ENCODE measurements around the gene FOXO1. TPM values are rescaled to one million over a fixed set of nuclear protein-coding genes. Genes with fewer than 3 reads are reported as not detected.

FOXO1 gene
- total RNA-seq, 2 experiments from 2014 or later: 34.2 to 34.5 TPM

DNA sequence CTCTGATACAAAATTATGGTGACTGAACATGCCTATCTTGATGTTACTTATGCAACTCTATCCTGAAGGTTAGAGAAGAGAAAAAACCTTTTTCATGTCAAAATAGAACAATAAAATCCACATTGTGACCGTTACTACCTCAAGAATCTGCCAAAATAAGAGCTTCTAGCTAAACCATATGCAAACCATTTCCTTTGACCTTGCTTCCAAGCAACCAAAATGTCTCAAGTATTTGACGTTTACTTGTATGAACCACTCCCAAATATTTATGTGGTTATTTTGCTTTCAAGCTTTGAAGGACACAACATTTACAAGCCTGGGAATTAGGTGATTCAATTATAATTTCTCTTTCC lies 13.9 kb downstream of the FOXO1 start:
- Mint-ChIP-seq H3K27me3 (no peaks in the 10 kb centered on the region), H3K9me3 (no peaks in the 10 kb centered on the region), H3K27ac (peak overlapping the region; percentile 89), H3K4me1 (ENCODE audit: low read depth) (peaks cover 90% of the 10 kb centered on the region), H3K36me3 (peaks cover 6% of the 10 kb centered on the region), H3K4me3 (peak overlapping the region; percentile 70)
- DNase-seq: no peak
- ChIA-PET POLR2A (interaction anchor here (0.5 to 3.1 kb wide), 4 partner anchors 12 to 715 kb away, joined by 3 to 39 read pairs (median 5); partner anchors contain the start of genes FOXO1 and WBP4), CTCF (interaction anchor here (0.6 to 1.3 kb wide), 5 partner anchors 13 to 710 kb away, joined by 3 to 4 read pairs (median 3); no protein-coding TSS in a partner anchor)
- intact Hi-C loops (cut with micrococcal nuclease): loop anchor here (2.0 kb wide), 3 partner anchors 32 to 56 kb away; no protein-coding TSS in a partner anchor

GRCh38 chr13:40651866-40652587 lies 14.4 kb downstream of the FOXO1 start:
- CTCF ChIA-PET: interaction anchor here (0.6 kb wide), 1 partner anchor 709 kb away, joined by 3 read pairs; no protein-coding TSS in a partner anchor
- peak overlapping the region; percentile 89 for H3K27ac Mint-ChIP-seq
- H3K9me3 Mint-ChIP-seq: no peaks in the 10 kb centered on the region
- no peaks in the 10 kb centered on the region for H3K27me3 Mint-ChIP-seq
- peaks cover 92% of the 10 kb centered on the region for H3K4me1 Mint-ChIP-seq (ENCODE audit: low read depth)
- DNase-seq: no peak
- H3K36me3 Mint-ChIP-seq: peaks cover 3% of the 10 kb centered on the region
- intact Hi-C loops (cut with micrococcal nuclease): loop anchor here (2.0 kb wide), 3 partner anchors 31 to 55 kb away; no protein-coding TSS in a partner anchor
- peak overlapping the region; percentile 70 for H3K4me3 Mint-ChIP-seq
- POLR2A ChIA-PET: interaction anchor here (0.5 to 3.1 kb wide), 4 partner anchors 12 to 715 kb away, joined by 3 to 39 read pairs (median 5); partner anchors contain the start of genes FOXO1 and WBP4

GRCh38 chr13:40648841-40649240 lies 17.6 kb downstream of the FOXO1 start:
- H3K4me1 Mint-ChIP-seq (ENCODE audit: low read depth): peaks cover 98% of the 10 kb centered on the region
- peak overlapping the region; percentile 60 for H3K27ac Mint-ChIP-seq
- intact Hi-C loops (cut with micrococcal nuclease): no loop called here
- POLR2A ChIA-PET: interaction anchor here (0.7 kb wide), 1 partner anchor 31 kb away, joined by 3 read pairs; no protein-coding TSS in a partner anchor
- H3K36me3 Mint-ChIP-seq: peaks cover 7% of the 10 kb centered on the region
- CTCF ChIA-PET: no interaction called here
- DNase-seq: no peak
- no peak overlapping the region for H3K4me3 Mint-ChIP-seq
- H3K27me3 Mint-ChIP-seq: no peaks in the 10 kb centered on the region
- H3K9me3 Mint-ChIP-seq: no peaks in the 10 kb centered on the region

GRCh38 chr13:40648040-40648439 lies 18.4 kb downstream of the FOXO1 start:
- no peak overlapping the region for H3K4me3 Mint-ChIP-seq
- DNase-seq: no peak
- CTCF ChIA-PET: interaction anchor here (1.2 kb wide), 1 partner anchor 8 kb away, joined by 4 read pairs; no protein-coding TSS in a partner anchor
- intact Hi-C loops (cut with micrococcal nuclease): no loop called here
- POLR2A ChIA-PET: interaction anchor here (0.7 to 2.0 kb wide), 3 partner anchors 15 to 35 kb away, joined by 3 to 9 read pairs (median 4); no protein-coding TSS in a partner anchor
- H3K36me3 Mint-ChIP-seq: peaks cover 7% of the 10 kb centered on the region
- H3K9me3 Mint-ChIP-seq: no peaks in the 10 kb centered on the region
- H3K4me1 Mint-ChIP-seq (ENCODE audit: low read depth): peaks cover 97% of the 10 kb centered on the region
- H3K27ac Mint-ChIP-seq: no peak overlapping the region
- H3K27me3 Mint-ChIP-seq: no peaks in the 10 kb centered on the region

DNA sequence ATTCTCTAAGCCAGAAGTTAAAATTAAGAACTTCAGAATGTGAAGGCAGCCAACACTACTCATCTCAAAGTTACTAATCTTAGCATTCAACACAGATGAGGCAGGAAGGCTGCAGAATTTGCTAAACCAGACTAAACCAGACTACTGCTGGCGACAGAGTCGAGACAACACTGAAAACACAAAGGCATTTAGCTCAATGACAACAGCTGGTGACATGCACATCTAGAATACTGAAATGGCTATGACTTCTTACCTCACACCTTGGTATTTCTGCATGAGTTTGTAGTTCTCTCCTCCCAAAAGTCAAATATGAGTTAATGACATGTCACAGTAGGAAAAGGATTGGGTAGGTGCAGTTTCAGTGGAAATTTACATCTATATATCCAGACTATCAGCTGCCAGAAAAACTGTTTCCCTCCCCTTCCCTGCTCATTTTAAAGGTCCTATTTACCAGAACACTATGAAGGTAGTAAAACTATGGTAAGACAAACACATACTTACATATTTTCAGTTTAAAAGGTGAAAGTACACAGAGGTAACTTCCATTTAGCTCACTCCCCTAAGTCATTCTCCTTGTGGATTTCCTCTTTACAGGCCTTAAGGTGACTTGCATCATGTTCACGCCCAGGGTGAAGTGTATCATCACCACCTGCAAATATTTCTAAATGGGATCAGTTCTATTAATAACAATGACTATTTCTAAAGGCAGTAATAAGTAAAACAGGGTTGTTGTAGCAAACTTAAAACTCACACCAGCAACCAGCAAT lies 21.4 kb downstream of the FOXO1 start:
- CTCF ChIA-PET: interaction anchor here (0.6 to 0.8 kb wide), 2 partner anchors 38 to 560 kb away, joined by 3 read pairs; no protein-coding TSS in a partner anchor
- intact Hi-C loops (cut with micrococcal nuclease): loop anchor here (1.0 to 2.0 kb wide), 3 partner anchors 8 to 20 kb away; no protein-coding TSS in a partner anchor
- Mint-ChIP-seq H3K9me3 (no peaks in the 10 kb centered on the region), H3K36me3 (peaks cover 9% of the 10 kb centered on the region), H3K4me1 (ENCODE audit: low read depth) (peaks cover 96% of the 10 kb centered on the region), H3K4me3 (no peak overlapping the region), H3K27ac (peak overlapping the region; percentile 87), H3K27me3 (no peaks in the 10 kb centered on the region)
- DNase-seq: peak; percentile 60
- POLR2A ChIA-PET: interaction anchor here (0.6 to 1.2 kb wide), 7 partner anchors 8 to 690 kb away, joined by 3 to 7 read pairs (median 3); no protein-coding TSS in a partner anchor

DNA sequence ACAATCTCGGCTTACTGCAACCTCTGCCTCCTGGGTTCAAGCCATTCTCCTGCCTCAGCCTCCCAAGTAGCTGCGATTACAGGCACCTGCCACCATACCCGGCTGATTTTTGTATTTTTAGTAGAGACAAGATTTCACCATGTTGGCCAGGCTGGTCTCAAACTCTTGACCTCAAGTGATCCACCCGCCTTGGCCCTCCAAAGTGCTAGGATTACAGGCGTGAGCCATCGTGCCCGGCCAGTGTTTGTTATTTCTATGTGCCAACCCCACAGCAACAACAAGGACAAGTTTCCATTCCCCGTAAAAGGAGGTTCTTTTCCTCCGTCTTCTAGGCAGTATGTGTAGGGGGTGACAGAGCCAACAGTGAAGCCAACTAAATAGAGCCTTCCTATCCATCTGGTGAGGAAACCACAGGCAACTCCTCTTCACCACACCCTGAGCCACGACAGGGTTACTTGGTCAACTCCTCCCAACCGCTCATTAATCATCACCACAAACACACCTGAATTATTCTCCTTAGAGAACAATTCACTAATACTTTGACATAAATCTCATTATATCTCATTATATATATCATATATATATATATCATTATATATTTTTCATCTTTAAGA lies 25.5 kb downstream of the FOXO1 start:
- H3K4me3 Mint-ChIP-seq: no peak overlapping the region

DNA sequence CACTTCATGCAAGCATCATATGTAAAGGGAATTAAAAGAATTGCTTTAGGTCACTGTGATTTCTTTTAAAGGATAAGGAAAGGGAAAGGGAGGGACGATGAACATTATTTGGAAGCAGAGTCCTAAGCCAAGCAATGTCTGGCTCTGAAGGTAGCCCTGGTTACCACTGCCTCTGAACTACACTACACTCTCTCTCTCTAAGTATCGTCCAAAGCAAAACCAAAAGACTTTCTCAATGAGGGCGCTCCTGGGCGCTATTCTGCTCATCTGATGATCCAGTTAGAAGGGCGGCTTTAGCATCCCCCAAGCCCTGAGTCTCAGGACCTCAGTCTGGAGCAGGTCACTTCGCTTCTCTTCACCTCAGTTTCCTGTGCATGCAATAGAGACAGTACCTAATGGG lies 26.2 kb downstream of the FOXO1 start:
- Mint-ChIP-seq H3K27me3 (no peaks in the 10 kb centered on the region), H3K36me3 (peaks cover 11% of the 10 kb centered on the region), H3K4me3 (no peak overlapping the region), H3K9me3 (no peaks in the 10 kb centered on the region), H3K27ac (peak overlapping the region; percentile 11), H3K4me1 (ENCODE audit: low read depth) (peaks cover 88% of the 10 kb centered on the region)
- intact Hi-C loops (cut with micrococcal nuclease): no loop called here
- DNase-seq: no peak
- ChIA-PET CTCF (interaction anchor here (1.2 kb wide), 1 partner anchor 24 kb away, joined by 3 read pairs; no protein-coding TSS in a partner anchor), POLR2A (interaction anchor here (1.0 kb wide), 1 partner anchor 23 kb away, joined by 3 read pairs; no protein-coding TSS in a partner anchor)

More for the DNA sequence above, 25.5 kb downstream of the FOXO1 start:
- peak overlapping the region; percentile 70 for H3K27ac Mint-ChIP-seq
- ChIA-PET POLR2A (interaction anchor here (1.0 kb wide), 1 partner anchor 22 kb away, joined by 3 read pairs; no protein-coding TSS in a partner anchor), CTCF (no interaction called here)
- H3K9me3 Mint-ChIP-seq: no peaks in the 10 kb centered on the region
- H3K4me1 Mint-ChIP-seq (ENCODE audit: low read depth): peaks cover 88% of the 10 kb centered on the region
- no peaks in the 10 kb centered on the region for H3K27me3 Mint-ChIP-seq
- peak; percentile 63 for DNase-seq
- H3K36me3 Mint-ChIP-seq: peaks cover 11% of the 10 kb centered on the region
- intact Hi-C loops (cut with micrococcal nuclease): no loop called here

- no peak overlapping the region for H3K27ac Mint-ChIP-seq
- peaks cover 11% of the 10 kb centered on the region for H3K36me3 Mint-ChIP-seq
- no peaks in the 10 kb centered on the region for H3K9me3 Mint-ChIP-seq
- CTCF ChIA-PET: interaction anchor here (1.2 kb wide), 1 partner anchor 25 kb away, joined by 3 read pairs; no protein-coding TSS in a partner anchor
- H3K4me3 Mint-ChIP-seq: no peak overlapping the region
- POLR2A ChIA-PET: no interaction called here
- intact Hi-C loops (cut with micrococcal nuclease): no loop called here
- no peak for DNase-seq
- H3K27me3 Mint-ChIP-seq: no peaks in the 10 kb centered on the region
- H3K4me1 Mint-ChIP-seq (ENCODE audit: low read depth): peaks cover 87% of the 10 kb centered on the region
Observed at GRCh38 chr13:40639221-40639681, 27.2 kb downstream of the FOXO1 start.

DNA sequence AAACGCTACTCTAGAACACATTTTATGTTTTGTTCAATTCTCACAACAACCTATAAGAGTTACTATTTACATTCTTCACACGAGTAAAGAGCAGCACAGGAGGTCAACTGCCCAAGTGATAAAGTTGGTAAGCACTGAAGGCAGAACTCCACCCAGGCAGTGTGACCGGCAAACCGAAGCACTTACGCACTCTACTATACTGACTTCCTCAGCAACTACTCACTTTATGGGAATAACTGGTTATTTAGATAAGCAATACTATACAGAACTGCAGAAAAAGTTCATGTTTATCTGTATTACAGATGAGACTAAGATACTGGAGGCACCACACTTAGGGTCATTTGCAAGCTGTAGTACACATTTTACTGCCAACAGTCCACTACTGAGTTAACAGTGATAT lies 28.8 kb downstream of the FOXO1 start:
- ChIA-PET POLR2A (no interaction called here), CTCF (no interaction called here)
- Mint-ChIP-seq H3K27me3 (no peaks in the 10 kb centered on the region), H3K36me3 (peaks cover 9% of the 10 kb centered on the region), H3K27ac (peak overlapping the region; percentile 14), H3K9me3 (no peaks in the 10 kb centered on the region), H3K4me1 (ENCODE audit: low read depth) (peaks cover 88% of the 10 kb centered on the region), H3K4me3 (no peak overlapping the region)
- intact Hi-C loops (cut with micrococcal nuclease): no loop called here
- DNase-seq: no peak

DNA sequence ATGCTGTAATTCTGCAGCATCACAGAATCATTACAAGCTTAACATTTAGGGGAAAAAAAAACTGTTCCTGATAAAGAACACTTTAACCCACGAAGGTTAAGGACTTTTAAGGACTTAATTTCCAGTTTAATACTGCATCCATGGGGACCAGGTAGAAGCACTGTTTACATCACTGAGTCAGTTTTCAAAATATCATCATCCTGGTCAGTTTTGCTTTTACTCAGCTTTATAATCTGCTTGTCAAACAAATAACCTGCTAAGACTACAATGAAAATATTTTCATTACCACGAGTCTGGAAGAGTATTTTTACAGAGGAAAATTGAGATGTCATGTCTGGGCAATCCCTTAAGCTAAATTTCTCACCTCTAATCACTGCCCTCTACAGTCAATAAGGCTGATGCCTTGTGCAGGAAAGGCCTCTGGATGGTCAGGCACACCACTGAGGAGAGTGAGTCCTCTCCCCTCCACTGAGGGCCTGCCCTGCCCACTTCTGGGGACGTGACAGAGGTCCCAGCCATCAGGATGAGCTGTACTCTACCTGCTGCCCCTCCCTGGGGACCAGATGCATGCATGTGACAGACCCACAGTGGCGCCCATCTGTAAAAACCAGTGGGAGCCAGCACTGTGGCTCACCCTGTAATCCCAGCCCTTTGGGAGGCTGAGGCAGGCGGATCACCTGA lies 31.0 kb downstream of the FOXO1 start:
- intact Hi-C loops (cut with micrococcal nuclease): loop anchor here (1.0 kb wide), 1 partner anchor 11 kb away; no protein-coding TSS in a partner anchor
- Mint-ChIP-seq H3K4me1 (ENCODE audit: low read depth) (peaks cover 87% of the 10 kb centered on the region), H3K9me3 (no peaks in the 10 kb centered on the region), H3K27ac (peak overlapping the region; percentile 18), H3K36me3 (peaks cover 17% of the 10 kb centered on the region), H3K4me3 (no peak overlapping the region), H3K27me3 (no peaks in the 10 kb centered on the region)
- CTCF ChIA-PET: interaction anchor here (0.6 to 1.0 kb wide), 4 partner anchors 18 to 43 kb away, joined by 3 to 4 read pairs (median 4); no protein-coding TSS in a partner anchor
- no peak for DNase-seq
- POLR2A ChIA-PET: no interaction called here

- no peaks in the 10 kb centered on the region for H3K27me3 Mint-ChIP-seq
- POLR2A ChIA-PET: interaction anchor here (2.7 kb wide), 1 partner anchor 19 kb away, joined by 10 read pairs; no protein-coding TSS in a partner anchor
- DNase-seq: no peak
- CTCF ChIA-PET: no interaction called here
- H3K27ac Mint-ChIP-seq: no peak overlapping the region
- H3K4me1 Mint-ChIP-seq (ENCODE audit: low read depth): peaks cover 84% of the 10 kb centered on the region
- no peaks in the 10 kb centered on the region for H3K9me3 Mint-ChIP-seq
- peaks cover 11% of the 10 kb centered on the region for H3K36me3 Mint-ChIP-seq
- intact Hi-C loops (cut with micrococcal nuclease): no loop called here
- no peak overlapping the region for H3K4me3 Mint-ChIP-seq
Observed at GRCh38 chr13:40632915-40633314, 33.5 kb downstream of the FOXO1 start.

Measured in activated CD4-positive, alpha-beta memory T cell treated with anti-CD3 and anti-CD28 coated beads for 36 hours (primary cell).